Renal cortex interstitium (tissue), 11 donors: ENCODE data around the gene SLC35E1. TPM values are rescaled to one million over a fixed set of nuclear protein-coding genes. Genes with fewer than 3 reads are reported as not detected.

Source experiments
- DNase-seq, 11 donors: peaks; one replicate each; pipeline ENCODE4 v3.0.0-alpha.2; 2013; ENCODE audit warnings: low read depth in 9 of 11, low spot score in 4 of 11; ENCODE audit errors: extremely low read depth in 1 of 11
- polyA plus RNA-seq, 3 donors: library from polyadenylated mRNA; unstranded; fragments of 120-200 nt; gene quantifications; one replicate each; pipeline ENCODE4 v1.2.1, GENCODE V29; 2013; ENCODE audit not compliant: insufficient read length in 3 of 3

The SLC35E1 gene
- polyA plus RNA-seq, 3 donors = 40.9 to 48.8 (median 42.6) TPM

- no peak for DNase-seq
Observed at GRCh38 chr19:16535381-16535780, 36.8 kb downstream of the SLC35E1 start.

- DNase-seq = no peak
Observed at GRCh38 chr19:16532440-16533234, 39.6 kb downstream of the SLC35E1 start.

- no peak for DNase-seq
Observed at GRCh38 chr19:16531380-16531669, 40.9 kb downstream of the SLC35E1 start.

GRCh38 chr19:16530540-16531379 is 41.5 kb downstream of the SLC35E1 start:
- DNase-seq = no peak

GRCh38 chr19:16529466-16530144 is 42.6 kb downstream of the SLC35E1 start:
- no peak for DNase-seq

- DNase-seq = no peak
Observed at GRCh38 chr19:16527971-16528521, 44.2 kb downstream of the SLC35E1 start.

GRCh38 chr19:16527334-16527935 is 44.8 kb downstream of the SLC35E1 start:
- DNase-seq = no peak

GRCh38 chr19:16525751-16526481 is 46.3 kb downstream of the SLC35E1 start:
- no peak for DNase-seq

GRCh38 chr19:16524991-16525734 is 47.1 kb downstream of the SLC35E1 start:
- DNase-seq = no peak

- DNase-seq = no peak
Observed at GRCh38 chr19:16522559-16523377, 49.4 kb downstream of the SLC35E1 start.

GRCh38 chr19:16521715-16522289 is 50.4 kb downstream of the SLC35E1 start:
- no peak for DNase-seq

GRCh38 chr19:16520986-16521624 is 51.1 kb downstream of the SLC35E1 start:
- DNase-seq = no peak

GRCh38 chr19:16520074-16520973 is 51.9 kb downstream of the SLC35E1 start:
- DNase-seq = no peak

GRCh38 chr19:16519230-16519687 is 53.0 kb downstream of the SLC35E1 start:
- no peak for DNase-seq
